ENCODE results near the gene IDUA. TPM values are rescaled to one million over a fixed set of nuclear protein-coding genes. Genes with fewer than 3 reads are reported as not detected.

IDUA gene
- total RNA-seq, 1 donor from 2014 or later, result 34.3 TPM

Other genes with a start within 250 kb of the IDUA start
- 1.3 and 1.5 TPM in 2 replicates for gene CPLX1, start 160.9 kb upstream of the IDUA start, total RNA-seq
- gene GAK, start 54.7 kb upstream of the IDUA start, total RNA-seq, result 146 and 149 TPM in 2 replicates
- 15.4 and 16.2 TPM in 2 replicates for gene TMEM175, start 54.6 kb upstream of the IDUA start, total RNA-seq
- 17.8 and 18.0 TPM in 2 replicates for gene DGKQ, start 13.5 kb upstream of the IDUA start, total RNA-seq
- 0.22 and 0.49 TPM in 2 replicates for gene SLC26A1, start 6.4 kb downstream of the IDUA start, total RNA-seq
- gene FGFRL1, start 24.6 kb downstream of the IDUA start, total RNA-seq, result 15.5 TPM in 2 replicates
- 0.93 and 1.5 TPM in 2 replicates for gene RNF212, start 126.5 kb downstream of the IDUA start, total RNA-seq
- gene SPON2, start 185.5 kb downstream of the IDUA start, total RNA-seq, result 12.1 and 16.3 TPM in 2 replicates

Measured in activated T-helper 1 cell treated with anti-CD3 and anti-CD28 coated beads, Interleukin-12 subunit alpha, Interleukin-12 subunit beta, Interleukin-2, Interleukin-4 antibody, amounts not matched to agents 30 ng/mL and 10 ng/mL and 1 ng/mL, durations not matched to agents 14 hours and 24 hours and 36 hours (primary cell).